ENCODE results near the gene NANOS3. TPM values are rescaled to one million over a fixed set of nuclear protein-coding genes. Genes with fewer than 3 reads are reported as not detected.
A peak's percentile ranks its signal among the peaks of the same experiment; 100 is the strongest.

Gene NANOS3
- total and polyA plus RNA-seq, 2 of the 13 experiments (the other 11 are each of a cell fraction or from before 2014, with no cell fraction given), result 0.21 TPM; not detected in 1

GRCh38 chr19:13880059-13881043 lies 3.4 kb downstream of the NANOS3 start (continued):
- TF ChIP-seq AHDC1 (CRISPR knock-in tag; IDR thresholded peaks at IDR 0.05; ENCODE audit: borderline replicate concordance) (0 out of 2 replicates have a peak, but pooled peaks have one; percentile 30), SRSF1 (optimal IDR thresholded peaks at IDR 0.05; ENCODE audit: low read depth, low read length) (no peak), ATF5 (CRISPR knock-in tag; IDR thresholded peaks at IDR 0.05; ENCODE audit: low read depth) (no peak), ZNF512B (CRISPR knock-in tag; IDR thresholded peaks at IDR 0.05; ENCODE audit: borderline replicate concordance) (no peak), KMT2B (CRISPR knock-in tag; IDR thresholded peaks at IDR 0.05) (0 out of 2 replicates have a peak, but pooled peaks have one; percentile 47), CBX1 (IDR thresholded peaks at IDR 0.05; ENCODE audit: low read depth) (no peak), ZNF543 (CRISPR knock-in tag; IDR thresholded peaks at IDR 0.05) (peak; percentile 35; the same call in 1 of the 2 replicates), ZNF7 (CRISPR knock-in tag; IDR thresholded peaks at IDR 0.05) (no peak), HIC2 (CRISPR knock-in tag; IDR thresholded peaks at IDR 0.05; ENCODE audit: low read depth) (peak; percentile 18; the same call in 1 of the 2 replicates), FOSL2 (CRISPR knock-in tag; IDR thresholded peaks at IDR 0.05) (peak; percentile 95), ZBTB3 (CRISPR knock-in tag; IDR thresholded peaks at IDR 0.05; ENCODE audit: borderline replicate concordance, low read depth) (no peak), NPAS2 (CRISPR knock-in tag; IDR thresholded peaks at IDR 0.05; ENCODE audit: borderline replicate concordance) (no peak), HDAC2 (CRISPR knock-in tag; IDR thresholded peaks at IDR 0.05) (peak; percentile 63; the same call in 1 of the 2 replicates), TP53 (CRISPR knock-in tag; conservative IDR thresholded peaks at IDR 0.05) (no peak), TFE3 (CRISPR knock-in tag; IDR thresholded peaks at IDR 0.05) (peak; percentile 88)

Data from HepG2 (cell line).